ENCODE measurements around the gene EEF2K.
A peak's percentile ranks its signal among the peaks of the same experiment; 100 is the strongest.

EEF2K gene

GRCh38 chr16:22315979-22316378 lies 109.9 kb downstream of the EEF2K start:
- Histone ChIP-seq H3K27ac (ENCODE audit: insufficient read depth, low read depth, low read length, poor library complexity, severe bottlenecking) (no peak overlapping the region), H3K27me3 (ENCODE audit: control insufficient read depth, insufficient read depth, low read length, poor library complexity, severe bottlenecking) (no peaks in the 10 kb centered on the region), H3K9me3 (ENCODE audit: control insufficient read depth, low read length) (no peaks in the 10 kb centered on the region), H3K4me1 (ENCODE audit: control insufficient read depth, insufficient read depth, low read length) (no peaks in the 10 kb centered on the region), H3K36me3 (ENCODE audit: control insufficient read depth, insufficient read depth, low read length) (peaks cover 20% of the 10 kb centered on the region), H3K4me3 (ENCODE audit: insufficient read depth, low read depth, low read length) (no peak overlapping the region)
- WGBS, 2 experiments, result 81 to 94% methylated on average over 1 of the region's 1 CpG

- WGBS, 2 experiments, result 92 to 95% methylated on average over 9 of the region's 9 CpGs
These were observed 110.3 kb downstream of the EEF2K start for GRCh38 chr16:22316411-22316811.

GRCh38 chr16:22317001-22317530 lies 111.0 kb downstream of the EEF2K start:
- Histone ChIP-seq H3K9me3 (ENCODE audit: control insufficient read depth, low read length) (no peaks in the 10 kb centered on the region), H3K36me3 (ENCODE audit: control insufficient read depth, insufficient read depth, low read length) (peaks cover 20% of the 10 kb centered on the region), H3K27me3 (ENCODE audit: control insufficient read depth, insufficient read depth, low read length, poor library complexity, severe bottlenecking) (no peaks in the 10 kb centered on the region), H3K4me3 (ENCODE audit: insufficient read depth, low read depth, low read length) (no peak overlapping the region), H3K4me1 (ENCODE audit: control insufficient read depth, insufficient read depth, low read length) (no peaks in the 10 kb centered on the region), H3K27ac (ENCODE audit: insufficient read depth, low read depth, low read length, poor library complexity, severe bottlenecking) (no peak overlapping the region)
- 93 to 95% methylated on average over 17 of the region's 17 CpGs for WGBS, 2 experiments

More at GRCh38 chr16:22316411-22316811, 110.3 kb downstream of the EEF2K start:
- H3K27ac ChIP-seq (ENCODE audit: insufficient read depth, low read depth, low read length, poor library complexity, severe bottlenecking), result no peak overlapping the region
- no peaks in the 10 kb centered on the region for H3K4me1 ChIP-seq (ENCODE audit: control insufficient read depth, insufficient read depth, low read length)
- no peaks in the 10 kb centered on the region for H3K9me3 ChIP-seq (ENCODE audit: control insufficient read depth, low read length)
- no peak overlapping the region for H3K4me3 ChIP-seq (ENCODE audit: insufficient read depth, low read depth, low read length)
- no peaks in the 10 kb centered on the region for H3K27me3 ChIP-seq (ENCODE audit: control insufficient read depth, insufficient read depth, low read length, poor library complexity, severe bottlenecking)
- H3K36me3 ChIP-seq (ENCODE audit: control insufficient read depth, insufficient read depth, low read length), result peaks cover 20% of the 10 kb centered on the region

- H3K36me3 ChIP-seq (ENCODE audit: control insufficient read depth, insufficient read depth, low read length), result peaks cover 20% of the 10 kb centered on the region
These were observed 111.5 kb downstream of the EEF2K start for GRCh38 chr16:22317625-22318024.

DNA sequence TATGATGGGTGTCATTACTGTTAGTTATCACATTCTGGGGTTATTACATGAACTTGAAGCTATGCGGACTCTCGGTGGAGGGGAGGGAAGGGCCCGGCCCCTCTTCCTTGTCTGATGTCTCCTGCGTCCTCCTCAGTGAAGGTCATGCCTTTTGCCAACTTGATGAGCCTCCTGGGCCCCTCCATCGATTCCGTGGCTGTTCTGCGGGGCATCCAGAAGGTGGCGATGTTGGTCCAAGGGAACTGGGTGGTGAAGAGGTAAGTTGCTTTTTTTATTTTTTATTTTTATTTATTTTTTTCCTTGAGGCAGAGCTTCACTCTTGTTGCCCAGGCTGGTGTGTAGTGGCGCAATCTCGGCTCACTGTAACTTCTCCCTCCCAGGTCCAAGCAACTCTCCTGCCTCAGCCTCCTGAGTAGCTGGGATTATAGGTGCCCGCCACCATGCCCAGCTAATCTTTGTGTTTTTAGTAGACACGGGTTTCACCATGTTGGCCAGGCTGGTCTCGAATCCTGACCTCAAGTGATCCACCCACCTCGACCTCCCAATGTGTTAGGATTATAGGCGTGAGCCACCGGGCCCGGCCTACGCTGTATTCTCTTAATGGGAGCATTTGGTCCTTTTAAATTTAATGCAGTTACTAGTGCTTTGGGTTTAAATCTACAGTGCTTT lies 112.7 kb downstream of the EEF2K start:
- Histone ChIP-seq H3K27ac (ENCODE audit: insufficient read depth, low read depth, low read length, poor library complexity, severe bottlenecking) (no peak overlapping the region), H3K9me3 (ENCODE audit: control insufficient read depth, low read length) (no peaks in the 10 kb centered on the region), H3K36me3 (ENCODE audit: control insufficient read depth, insufficient read depth, low read length) (peaks cover 20% of the 10 kb centered on the region), H3K4me1 (ENCODE audit: control insufficient read depth, insufficient read depth, low read length) (no peaks in the 10 kb centered on the region), H3K27me3 (ENCODE audit: control insufficient read depth, insufficient read depth, low read length, poor library complexity, severe bottlenecking) (no peaks in the 10 kb centered on the region), H3K4me3 (ENCODE audit: insufficient read depth, low read depth, low read length) (no peak overlapping the region)
- 90 to 93% methylated on average over 18 of the region's 18 CpGs for WGBS, 2 experiments

More at GRCh38 chr16:22317625-22318024, 111.5 kb downstream of the EEF2K start:
- no peaks in the 10 kb centered on the region for H3K4me1 ChIP-seq (ENCODE audit: control insufficient read depth, insufficient read depth, low read length)
- H3K27me3 ChIP-seq (ENCODE audit: control insufficient read depth, insufficient read depth, low read length, poor library complexity, severe bottlenecking), result no peaks in the 10 kb centered on the region
- H3K4me3 ChIP-seq (ENCODE audit: insufficient read depth, low read depth, low read length), result no peak overlapping the region
- H3K27ac ChIP-seq (ENCODE audit: insufficient read depth, low read depth, low read length, poor library complexity, severe bottlenecking), result no peak overlapping the region
- no peaks in the 10 kb centered on the region for H3K9me3 ChIP-seq (ENCODE audit: control insufficient read depth, low read length)
- 93 to 95% methylated on average over 6 of the region's 6 CpGs for WGBS, 2 experiments

- Histone ChIP-seq H3K4me1 (ENCODE audit: control insufficient read depth, insufficient read depth, low read length) (no peaks in the 10 kb centered on the region), H3K4me3 (ENCODE audit: insufficient read depth, low read depth, low read length) (no peak overlapping the region), H3K36me3 (ENCODE audit: control insufficient read depth, insufficient read depth, low read length) (peaks cover 23% of the 10 kb centered on the region), H3K27ac (ENCODE audit: insufficient read depth, low read depth, low read length, poor library complexity, severe bottlenecking) (no peak overlapping the region), H3K9me3 (ENCODE audit: control insufficient read depth, low read length) (no peaks in the 10 kb centered on the region), H3K27me3 (ENCODE audit: control insufficient read depth, insufficient read depth, low read length, poor library complexity, severe bottlenecking) (no peaks in the 10 kb centered on the region)
- WGBS, 2 experiments, result 82 to 84% methylated on average over 13 of the region's 13 CpGs
These were observed 114.7 kb downstream of the EEF2K start for GRCh38 chr16:22320572-22321339.

DNA sequence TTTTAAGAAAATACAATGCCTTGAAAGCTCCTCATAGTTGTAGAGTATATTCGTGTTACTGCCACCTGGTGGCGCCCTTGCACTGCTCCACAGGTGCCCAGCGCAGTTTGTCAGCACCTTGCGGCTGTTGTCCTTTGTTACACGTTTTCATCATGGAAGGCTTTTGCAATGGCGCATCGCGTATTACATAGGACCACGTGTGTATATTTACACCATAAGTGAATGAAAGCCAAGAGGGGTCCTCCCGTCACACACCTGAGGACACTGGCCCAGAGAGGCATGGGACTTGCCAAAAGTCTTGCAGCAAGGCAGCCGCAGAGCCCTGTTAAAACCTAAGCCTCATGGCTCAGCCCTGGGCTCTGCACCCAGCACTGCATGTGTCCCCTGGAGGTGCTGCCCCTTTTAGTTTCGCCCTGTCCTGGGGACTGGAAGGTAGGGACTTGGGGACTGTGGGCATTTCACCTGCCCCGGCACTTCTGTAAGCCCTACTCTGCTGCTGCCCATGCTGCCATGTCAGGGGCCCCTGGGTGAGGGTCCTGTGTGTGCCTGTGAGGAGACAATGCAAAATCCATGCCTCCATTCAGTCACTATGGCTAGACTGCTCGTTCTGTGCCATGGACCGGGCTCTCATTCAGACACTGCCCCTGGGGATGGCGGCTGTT lies 115.4 kb downstream of the EEF2K start:
- 56 to 60% methylated on average over 16 of the region's 16 CpGs for WGBS, 2 experiments
- H3K4me1 ChIP-seq (ENCODE audit: control insufficient read depth, insufficient read depth, low read length), result no peaks in the 10 kb centered on the region
- H3K27ac ChIP-seq (ENCODE audit: insufficient read depth, low read depth, low read length, poor library complexity, severe bottlenecking), result peak overlapping the region; percentile 40
- no peaks in the 10 kb centered on the region for H3K9me3 ChIP-seq (ENCODE audit: control insufficient read depth, low read length)
- peaks cover 26% of the 10 kb centered on the region for H3K36me3 ChIP-seq (ENCODE audit: control insufficient read depth, insufficient read depth, low read length)
- no peaks in the 10 kb centered on the region for H3K27me3 ChIP-seq (ENCODE audit: control insufficient read depth, insufficient read depth, low read length, poor library complexity, severe bottlenecking)
- no peak overlapping the region for H3K4me3 ChIP-seq (ENCODE audit: insufficient read depth, low read depth, low read length)

DNA sequence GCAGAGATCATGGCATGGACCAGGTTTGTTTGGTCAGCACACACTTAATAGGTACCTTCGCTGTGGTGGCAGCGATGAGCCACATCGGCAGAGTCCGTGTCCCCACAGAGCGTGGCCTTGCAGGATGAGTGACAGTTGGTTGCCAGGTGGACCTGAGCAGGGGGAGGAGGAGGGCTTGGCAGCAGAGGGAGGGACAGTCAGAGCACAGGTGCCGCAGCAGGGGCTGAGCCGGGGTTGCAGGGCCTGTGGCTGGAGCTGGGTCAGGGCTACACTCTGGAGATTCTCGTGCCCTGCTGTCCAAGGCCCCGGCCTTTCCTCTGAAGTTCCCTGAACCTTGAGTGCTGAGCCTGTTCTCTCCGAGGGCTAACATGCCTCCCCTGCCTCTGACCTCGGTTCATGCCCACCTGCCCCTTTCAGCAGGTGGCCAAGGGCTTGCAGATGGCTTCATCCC lies 116.0 kb downstream of the EEF2K start:
- Histone ChIP-seq H3K27ac (ENCODE audit: insufficient read depth, low read depth, low read length, poor library complexity, severe bottlenecking) (no peak overlapping the region), H3K27me3 (ENCODE audit: control insufficient read depth, insufficient read depth, low read length, poor library complexity, severe bottlenecking) (no peaks in the 10 kb centered on the region), H3K4me3 (ENCODE audit: insufficient read depth, low read depth, low read length) (no peak overlapping the region), H3K36me3 (ENCODE audit: control insufficient read depth, insufficient read depth, low read length) (peaks cover 24% of the 10 kb centered on the region), H3K9me3 (ENCODE audit: control insufficient read depth, low read length) (no peaks in the 10 kb centered on the region), H3K4me1 (ENCODE audit: control insufficient read depth, insufficient read depth, low read length) (no peaks in the 10 kb centered on the region)
- 95 to 96% methylated on average over 11 of the region's 11 CpGs for WGBS, 2 experiments

- Histone ChIP-seq H3K27ac (ENCODE audit: insufficient read depth, low read depth, low read length, poor library complexity, severe bottlenecking) (no peak overlapping the region), H3K36me3 (ENCODE audit: control insufficient read depth, insufficient read depth, low read length) (peaks cover 17% of the 10 kb centered on the region), H3K9me3 (ENCODE audit: control insufficient read depth, low read length) (no peaks in the 10 kb centered on the region), H3K4me1 (ENCODE audit: control insufficient read depth, insufficient read depth, low read length) (no peaks in the 10 kb centered on the region), H3K27me3 (ENCODE audit: control insufficient read depth, insufficient read depth, low read length, poor library complexity, severe bottlenecking) (no peaks in the 10 kb centered on the region), H3K4me3 (ENCODE audit: insufficient read depth, low read depth, low read length) (no peak overlapping the region)
- WGBS, 2 experiments, result 95% methylated on average over 17 of the region's 17 CpGs
These were observed 116.7 kb downstream of the EEF2K start for GRCh38 chr16:22322741-22323140.
